KMS-11 (cell line): ENCODE results near the gene SELENOS.

Experiments used
- H2AFZ ChIP-seq: fragments of 200-600 bp; sonication (generic); 2 replicates; pipeline ENCODE4 v1.6.1; 2016; ENCODE audit warnings: antibody characterized with exemption, mixed run types, low read depth
- H3K27ac ChIP-seq: fragments of 200-600 bp; sonication (generic); 2 replicates; pipeline ENCODE4 v1.6.1; 2016; ENCODE audit warnings: mild to moderate bottlenecking, mixed run types
- H3K27me3 ChIP-seq: fragments of 200-600 bp; sonication (generic); 2 replicates; pipeline ENCODE4 v1.6.1; 2017; ENCODE audit warnings: mild to moderate bottlenecking, low read depth, mixed run types, moderate library complexity; ENCODE audit not compliant: insufficient read depth
- H3K36me3 ChIP-seq: fragments of 200-600 bp; sonication (generic); 2 replicates; pipeline ENCODE4 v1.6.1; 2017; ENCODE audit warnings: mild to moderate bottlenecking, mixed run types; ENCODE audit not compliant: insufficient read depth
- H3K4me1 ChIP-seq: fragments of 200-600 bp; sonication (generic); 2 replicates; pipeline ENCODE4 v1.6.1; 2016; ENCODE audit warnings: mild to moderate bottlenecking, low read depth, mixed run types; ENCODE audit not compliant: poor library complexity, severe bottlenecking
- H3K4me2 ChIP-seq: fragments of 200-600 bp; sonication (generic); 2 replicates; pipeline ENCODE4 v1.7.0; 2016; ENCODE audit warnings: mild to moderate bottlenecking, mixed run types
- H3K4me3 ChIP-seq: fragments of 200-600 bp; sonication (generic); IDR thresholded peaks from 2 replicates; pipeline ENCODE4 v1.6.1; 2017; ENCODE audit warnings: low read depth, low read length, mixed read lengths; ENCODE audit not compliant: insufficient read depth
- H3K79me2 ChIP-seq: fragments of 200-600 bp; sonication (generic); 2 replicates; pipeline ENCODE4 v1.6.1; 2016; ENCODE audit warnings: low read depth, mixed run types; ENCODE audit not compliant: insufficient read depth
- H3K9ac ChIP-seq: fragments of 200-600 bp; sonication (generic); 2 replicates; pipeline ENCODE4 v1.6.1; 2016; ENCODE audit warnings: mild to moderate bottlenecking, mixed run types
- H4K20me1 ChIP-seq: fragments of 200-600 bp; sonication (generic); 2 replicates; pipeline ENCODE4 v1.6.1; 2016; ENCODE audit warnings: mild to moderate bottlenecking, mixed run types; ENCODE audit not compliant: insufficient read depth
- TF ChIP-seq, protein P1 (sequence below): fragments of 200-600 bp; sonication (generic); conservative IDR thresholded peaks from 2 replicates; pipeline ENCODE4 v1.6.1; 2017; ENCODE audit warnings: low read depth, mild to moderate bottlenecking, antibody characterized with exemption, low read length, moderate library complexity, mixed read lengths

SELENOS gene

DNA sequence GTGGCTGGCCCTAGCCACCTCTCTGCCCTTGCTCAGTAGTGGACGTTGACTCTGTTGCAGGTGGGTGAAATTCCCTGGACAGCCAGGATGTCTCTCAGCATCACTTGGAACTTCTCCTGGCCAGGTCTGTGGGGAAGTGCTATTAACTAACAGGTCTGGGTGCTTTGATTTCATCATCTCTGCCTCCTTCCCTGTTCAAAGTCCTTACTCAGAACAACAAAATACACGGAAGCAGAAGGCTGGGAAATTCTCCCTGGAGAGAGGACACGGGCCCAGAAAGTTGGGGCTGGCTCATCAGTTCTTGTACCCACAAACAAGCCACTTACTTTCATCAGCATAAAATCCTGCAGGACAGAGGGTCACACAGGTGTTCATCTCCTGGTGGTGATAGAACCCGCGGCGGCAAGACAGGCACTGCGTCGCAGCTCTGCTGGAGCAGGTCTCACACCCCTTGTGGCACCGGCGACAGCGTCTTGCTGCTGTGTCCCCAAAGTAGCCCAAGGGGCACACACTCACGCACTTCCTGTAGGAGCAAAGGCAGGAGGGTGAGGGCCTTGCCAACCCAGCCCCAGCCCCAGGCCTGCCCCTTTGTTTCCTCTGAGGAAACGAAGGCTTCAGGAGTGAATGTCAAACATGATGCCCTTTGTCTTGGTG, 47.4 kb upstream of the SELENOS start:
- Histone ChIP-seq H2AFZ (no peak overlapping the region), H3K36me3 (no peaks in the 10 kb centered on the region), H3K9ac (no peak overlapping the region), H3K4me1 (no peaks in the 10 kb centered on the region), H3K79me2 (no peaks in the 10 kb centered on the region), H3K27me3 (no peaks in the 10 kb centered on the region), H3K4me3 (no peak overlapping the region), H3K27ac (no peak overlapping the region), H3K4me2 (no peak overlapping the region), H4K20me1 (no peaks in the 10 kb centered on the region)
- TF ChIP-seq, protein P1, sequence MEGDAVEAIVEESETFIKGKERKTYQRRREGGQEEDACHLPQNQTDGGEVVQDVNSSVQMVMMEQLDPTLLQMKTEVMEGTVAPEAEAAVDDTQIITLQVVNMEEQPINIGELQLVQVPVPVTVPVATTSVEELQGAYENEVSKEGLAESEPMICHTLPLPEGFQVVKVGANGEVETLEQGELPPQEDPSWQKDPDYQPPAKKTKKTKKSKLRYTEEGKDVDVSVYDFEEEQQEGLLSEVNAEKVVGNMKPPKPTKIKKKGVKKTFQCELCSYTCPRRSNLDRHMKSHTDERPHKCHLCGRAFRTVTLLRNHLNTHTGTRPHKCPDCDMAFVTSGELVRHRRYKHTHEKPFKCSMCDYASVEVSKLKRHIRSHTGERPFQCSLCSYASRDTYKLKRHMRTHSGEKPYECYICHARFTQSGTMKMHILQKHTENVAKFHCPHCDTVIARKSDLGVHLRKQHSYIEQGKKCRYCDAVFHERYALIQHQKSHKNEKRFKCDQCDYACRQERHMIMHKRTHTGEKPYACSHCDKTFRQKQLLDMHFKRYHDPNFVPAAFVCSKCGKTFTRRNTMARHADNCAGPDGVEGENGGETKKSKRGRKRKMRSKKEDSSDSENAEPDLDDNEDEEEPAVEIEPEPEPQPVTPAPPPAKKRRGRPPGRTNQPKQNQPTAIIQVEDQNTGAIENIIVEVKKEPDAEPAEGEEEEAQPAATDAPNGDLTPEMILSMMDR, result no peak

- Histone ChIP-seq H3K36me3 (no peaks in the 10 kb centered on the region), H3K27me3 (no peaks in the 10 kb centered on the region), H2AFZ (no peak overlapping the region), H3K9ac (no peak overlapping the region), H4K20me1 (no peaks in the 10 kb centered on the region), H3K79me2 (no peaks in the 10 kb centered on the region), H3K4me2 (no peak overlapping the region), H3K4me1 (no peaks in the 10 kb centered on the region), H3K4me3 (no peak overlapping the region), H3K27ac (no peak overlapping the region)
- TF ChIP-seq, protein P1, result no peak
These were observed 46.7 kb upstream of the SELENOS start for GRCh38 chr15:101323793-101324523.

GRCh38 chr15:101322854-101323477, 45.7 kb upstream of the SELENOS start:
- Histone ChIP-seq H2AFZ (no peak overlapping the region), H3K4me3 (no peak overlapping the region), H3K9ac (no peak overlapping the region), H4K20me1 (no peaks in the 10 kb centered on the region), H3K36me3 (no peaks in the 10 kb centered on the region), H3K79me2 (no peaks in the 10 kb centered on the region), H3K4me2 (no peak overlapping the region), H3K27ac (no peak overlapping the region), H3K4me1 (no peaks in the 10 kb centered on the region), H3K27me3 (no peaks in the 10 kb centered on the region)
- TF ChIP-seq, protein P1, result no peak

GRCh38 chr15:101322016-101322695, 44.9 kb upstream of the SELENOS start:
- H3K4me3 ChIP-seq, result no peak overlapping the region
- H3K9ac ChIP-seq, result no peak overlapping the region
- no peak overlapping the region for H3K4me2 ChIP-seq
- H2AFZ ChIP-seq, result no peak overlapping the region
- TF ChIP-seq, protein P1, result no peak
- H3K27me3 ChIP-seq, result no peaks in the 10 kb centered on the region
- H4K20me1 ChIP-seq, result no peaks in the 10 kb centered on the region
- H3K27ac ChIP-seq, result no peak overlapping the region
- H3K4me1 ChIP-seq, result no peaks in the 10 kb centered on the region
- no peaks in the 10 kb centered on the region for H3K36me3 ChIP-seq
- no peaks in the 10 kb centered on the region for H3K79me2 ChIP-seq
